GM23338 (cell line): ENCODE measurements around the gene C2orf68. TPM values are rescaled to one million over a fixed set of nuclear protein-coding genes. Genes with fewer than 3 reads are reported as not detected.
A peak's percentile ranks its signal among the peaks of the same experiment; 100 is the strongest.

Experiments used
- ATAC-seq: fragments of 200-7000 bp; cut with Tn5 transposase; 3 replicates; pipeline ENCODE4 v1.9.1; 2020
- DNase-seq: peaks from one replicate; pipeline ENCODE4 v3.0.0-alpha.2; 2015; ENCODE audit warnings: low spot score
- H2AFZ ChIP-seq: fragments of 200-600 bp; sonication (generic); 2 replicates; pipeline ENCODE4 v1.8.0; 2016; ENCODE audit warnings: antibody characterized with exemption, mild to moderate bottlenecking, moderate library complexity
- H3F3A ChIP-seq: fragments of 200-600 bp; sonication (generic); replicated peaks from 2 replicates; pipeline ENCODE4 v1.8.0; 2017; ENCODE audit warnings: antibody characterized with exemption, mixed run types, low read depth
- H3K27ac ChIP-seq: fragments of 200-600 bp; sonication (generic); 2 replicates; pipeline ENCODE4 v1.6.1; 2016; ENCODE audit warnings: low read depth
- H3K27me3 ChIP-seq: fragments of 200-600 bp; sonication (generic); 2 replicates; pipeline ENCODE4 v1.8.0; 2016; ENCODE audit warnings: mild to moderate bottlenecking, mixed run types, moderate library complexity; ENCODE audit not compliant: insufficient read depth
- H3K36me3 ChIP-seq: fragments of 200-600 bp; sonication (generic); 2 replicates; pipeline ENCODE4 v1.8.0; 2016; ENCODE audit warnings: mild to moderate bottlenecking; ENCODE audit not compliant: insufficient read depth
- H3K4me1 ChIP-seq: fragments of 200-600 bp; sonication (generic); 2 replicates; pipeline ENCODE4 v1.8.0; 2016; ENCODE audit warnings: mild to moderate bottlenecking, moderate library complexity; ENCODE audit not compliant: insufficient read depth
- H3K4me2 ChIP-seq: fragments of 200-600 bp; sonication (generic); 2 replicates; pipeline ENCODE4 v1.7.1; 2017; ENCODE audit warnings: mixed run types
- H3K4me3 ChIP-seq: fragments of 200-600 bp; sonication (generic); 2 replicates; pipeline ENCODE4 v1.6.1; 2016; ENCODE audit warnings: mixed run types
- H3K79me2 ChIP-seq: fragments of 200-600 bp; sonication (generic); replicated peaks from 2 replicates; pipeline ENCODE4 v1.8.0; 2017; ENCODE audit warnings: mild to moderate bottlenecking; ENCODE audit not compliant: insufficient read depth
- H3K9me2 ChIP-seq: fragments of 200-600 bp; sonication (generic); 2 replicates; pipeline ENCODE4 v1.8.0; 2017; ENCODE audit not compliant: insufficient read depth
- H4K20me1 ChIP-seq: fragments of 200-600 bp; sonication (generic); replicated peaks from 2 replicates; pipeline ENCODE4 v1.8.0; 2017; ENCODE audit warnings: mild to moderate bottlenecking; ENCODE audit not compliant: insufficient read depth
- H3K27ac Mint-ChIP-seq: 2 replicates; pipeline ENCODE4 v1.8.0; 2020; ENCODE audit warnings: inconsistent platforms, mild to moderate bottlenecking, moderate library complexity, mixed read lengths
- H3K27me3 Mint-ChIP-seq: 3 replicates; pipeline ENCODE4 v1.8.0; 2022; ENCODE audit warnings: low read depth, mild to moderate bottlenecking, moderate library complexity, mixed read lengths, inconsistent platforms; ENCODE audit not compliant: insufficient read depth, poor library complexity
- H3K36me3 Mint-ChIP-seq: 3 replicates; pipeline ENCODE4 v1.8.0; 2021; ENCODE audit warnings: low read depth, mild to moderate bottlenecking, inconsistent platforms, moderate library complexity, mixed read lengths
- H3K4me1 Mint-ChIP-seq: 3 replicates; pipeline ENCODE4 v1.8.0; 2020; ENCODE audit warnings: mild to moderate bottlenecking, inconsistent platforms, mixed read lengths
- H3K4me3 Mint-ChIP-seq: 3 replicates; pipeline ENCODE4 v1.8.0; 2021; ENCODE audit warnings: moderate library complexity, mild to moderate bottlenecking, inconsistent platforms, mixed read lengths
- H3K9me3 Mint-ChIP-seq: 3 replicates; pipeline ENCODE4 v1.8.0; 2020; ENCODE audit warnings: moderate library complexity, mild to moderate bottlenecking, inconsistent platforms, mixed read lengths
- CREB1 ChIP-seq: fragments of 250-450 bp; sonication (Bioruptor Pico); IDR thresholded peaks from 2 replicates; pipeline ENCODE4 v1.5.0; 2020; ENCODE audit warnings: low read depth, mild to moderate bottlenecking, moderate library complexity
- CTCF ChIP-seq, 2 experiments: fragments of 200-600 bp in 1 of 2; sonication (generic) in 1 of 2; conservative IDR thresholded peaks; 2 replicates each; pipeline versions ENCODE4 v1.5.1 to v1.6.1; 2016 to 2017; ENCODE audit warnings: antibody characterized with exemption in 2 of 2, low read depth in 2 of 2, mild to moderate bottlenecking in 2 of 2, moderate library complexity in 1 of 2
- ETS1 ChIP-seq: IDR thresholded peaks from 2 replicates; pipeline ENCODE4 v1.6.1; 2016; ENCODE audit warnings: antibody characterized with exemption
- JUNB ChIP-seq: IDR thresholded peaks from one replicate; pipeline ENCODE4 v1.6.1; 2016; ENCODE audit warnings: antibody characterized with exemption; ENCODE audit not compliant: unreplicated experiment
- POLR2AphosphoS5 ChIP-seq: IDR thresholded peaks from 2 replicates; pipeline ENCODE4 v1.6.1; 2016; ENCODE audit warnings: antibody characterized with exemption, low read depth
- REST ChIP-seq: IDR thresholded peaks from one replicate; pipeline ENCODE4 v1.6.1; 2018; ENCODE audit warnings: antibody characterized with exemption; ENCODE audit not compliant: unreplicated experiment
- ZNF114 ChIP-seq: fragments of 250-450 bp; sonication (Bioruptor Pico); IDR thresholded peaks from 2 replicates; pipeline ENCODE4 v1.5.0; 2020; ENCODE audit warnings: mild to moderate bottlenecking, moderate library complexity
- long read RNA-seq: library from polyadenylated mRNA; unstranded; transcript quantifications from one replicate; pipeline ENCODE4 v2.0.0, GENCODE V29; 2020; ENCODE audit not compliant: unreplicated experiment
- polyA plus RNA-seq: library from polyadenylated mRNA; unstranded; fragments of >200 nt; fragmentation: Nextera tagmentation; extraction: Ambion mirVana; gene quantifications from 2 replicates; pipeline ENCODE4 v1.2.1, GENCODE V29; 2016
- total RNA-seq: library from RNA; depleted of rRNA; stranded (reverse); fragments of >200 nt; shearing (Covaris generic); gene quantifications from 2 replicates; pipeline ENCODE4 v1.2.3, GENCODE V29; 2014; rRNA removed

Gene C2orf68
- total RNA-seq, result 26.8 and 32.4 TPM in 2 replicates
- polyA plus RNA-seq, result 76.4 and 81.2 TPM in 2 replicates
- long read RNA-seq, partial matches to known transcripts, result 0 of 12 reads
- long read RNA-seq, other reads (novel, unspliced or antisense), result 8 of 12 reads

GRCh38 chr2:85611705-85612587, at the start of gene C2orf68:
Gene C2orf68, minus strand, starts transcription at chr2:85612066. Its CDS starts 82 bp downstream, at chr2:85611984.
- peaks cover 9% of the 10 kb centered on the region for H3K4me1 Mint-ChIP-seq
- peaks cover 33% of the 10 kb centered on the region for H3K36me3 Mint-ChIP-seq
- peak; percentile 98 for DNase-seq
- ATAC-seq, result peak; percentile 88
- Histone ChIP-seq H3K9me2 (no peaks in the 10 kb centered on the region), H3K79me2 (peaks cover 22% of the 10 kb centered on the region), H3K27ac (peak within 1 kb of the TSS; percentile 86), H3K36me3 (0 out of 2 replicates have a peak, but pooled peaks cover under 1% of the 10 kb centered on the region), H2AFZ (peak within 1 kb of the TSS; percentile 72), H4K20me1 (peaks cover 15% of the 10 kb centered on the region), H3K4me3 (peak within 1 kb of the TSS; percentile 99), H3F3A (peaks cover 19% of the 10 kb centered on the region; the same call in 1 of the 2 replicates), H3K4me1 (peaks cover 5% of the 10 kb centered on the region; the same call in 1 of the 2 replicates), H3K4me2 (peak within 1 kb of the TSS; percentile 100), H3K27me3 (no peaks in the 10 kb centered on the region)
- no peak for TF ChIP-seq CTCF (conservative IDR thresholded peaks at IDR 0.05; ENCODE audit: low read depth in 2 of 2)
- peak; percentile 6; the same call in 1 of the 2 replicates for TF ChIP-seq CREB1 (CRISPR knock-in tag)
- TF ChIP-seq ETS1, result peak; percentile 77
- no peak for TF ChIP-seq REST
- TF ChIP-seq JUNB, result no peak
- no peak for TF ChIP-seq ZNF114 (CRISPR knock-in tag)
- TF ChIP-seq POLR2AphosphoS5, result peak; percentile 72
- peak within 1 kb of the TSS; percentile 96 for H3K4me3 Mint-ChIP-seq
- peak within 1 kb of the TSS; percentile 97 for H3K27ac Mint-ChIP-seq
- peaks cover 5% of the 10 kb centered on the region for H3K27me3 Mint-ChIP-seq
- H3K9me3 Mint-ChIP-seq, result no peaks in the 10 kb centered on the region
